OCI-LY1 (cell line): ENCODE results near the gene ASB2.

Experiments used
- H2AFZ ChIP-seq: fragments of 200-600 bp; sonication (generic), shearing (Covaris generic); 2 replicates; pipeline ENCODE4 v1.6.0; 2014; ENCODE audit warnings: antibody characterized with exemption, mild to moderate bottlenecking, low read length
- H3F3A ChIP-seq: fragments of 200-600 bp; sonication (generic), shearing (Covaris generic); 2 replicates; pipeline ENCODE4 v1.6.0; 2014; ENCODE audit warnings: mild to moderate bottlenecking, antibody characterized with exemption, low read length, moderate library complexity; ENCODE audit not compliant: insufficient read depth
- H3K27ac ChIP-seq: fragments of 200-600 bp; sonication (generic); 2 replicates; pipeline ENCODE4 v1.5.1; 2014; ENCODE audit warnings: low read length, mixed run types, mild to moderate bottlenecking, low read depth; ENCODE audit not compliant: poor library complexity, severe bottlenecking
- H3K27me3 ChIP-seq: fragments of 200-600 bp; sonication (generic); 2 replicates; pipeline ENCODE4 v1.6.0; 2014; ENCODE audit warnings: antibody characterized with exemption, mild to moderate bottlenecking, low read length, moderate library complexity; ENCODE audit not compliant: insufficient read depth
- H3K36me3 ChIP-seq: fragments of 200-600 bp; sonication (generic); 2 replicates; pipeline ENCODE4 v1.6.1; 2014; ENCODE audit warnings: mild to moderate bottlenecking, antibody characterized with exemption, low read length, moderate library complexity, mixed read lengths; ENCODE audit not compliant: insufficient read depth
- H3K4me1 ChIP-seq: fragments of 200-600 bp; sonication (generic); 2 replicates; pipeline ENCODE4 v1.5.1; 2014; ENCODE audit warnings: mild to moderate bottlenecking, low read length, moderate library complexity; ENCODE audit not compliant: insufficient read depth, severe bottlenecking
- H3K4me2 ChIP-seq: fragments of 200-600 bp; sonication (generic), shearing (Covaris generic); 2 replicates; pipeline ENCODE4 v1.6.1; 2014; ENCODE audit warnings: low read length
- H3K4me3 ChIP-seq: fragments of 200-600 bp; sonication (generic); 2 replicates; pipeline ENCODE4 v1.5.1; 2014; ENCODE audit warnings: low read length, low read depth, mild to moderate bottlenecking, mixed read lengths; ENCODE audit not compliant: poor library complexity, severe bottlenecking
- H3K79me2 ChIP-seq: fragments of 200-600 bp; shearing (Covaris generic); 2 replicates; pipeline ENCODE4 v1.6.1; 2016; ENCODE audit warnings: mixed run types, low read length, mixed read lengths; ENCODE audit not compliant: insufficient read depth
- H3K9ac ChIP-seq: fragments of 200-600 bp; sonication (generic), shearing (Covaris generic); 2 replicates; pipeline ENCODE4 v1.6.1; 2014; ENCODE audit warnings: mild to moderate bottlenecking, low read length, mixed read lengths
- H3K9me2 ChIP-seq: fragments of 200-600 bp; sonication (generic), shearing (Covaris generic); 2 replicates; pipeline ENCODE4 v1.6.1; 2014; ENCODE audit warnings: low read depth, mild to moderate bottlenecking, low read length, mixed read lengths
- H3K9me3 ChIP-seq: fragments of 200-600 bp; shearing (Covaris generic); 2 replicates; pipeline ENCODE4 v1.6.1; 2014; ENCODE audit warnings: low read length, mixed read lengths
- H4K20me1 ChIP-seq: fragments of 200-600 bp; sonication (generic), shearing (Covaris generic); 2 replicates; pipeline ENCODE4 v1.6.0; 2016; ENCODE audit warnings: mild to moderate bottlenecking, low read length; ENCODE audit not compliant: insufficient read depth
- EZH2 ChIP-seq: fragments of 200-600 bp; sonication (generic), shearing (Covaris generic); IDR thresholded peaks from 2 replicates; pipeline ENCODE4 v1.8.0; 2017; ENCODE audit warnings: borderline replicate concordance, mixed run types, mild to moderate bottlenecking, antibody characterized with exemption, low read length, moderate library complexity, mixed read lengths
- TF ChIP-seq, protein P1 (sequence below): fragments of 200-600 bp; sonication (generic), shearing (Covaris generic); IDR thresholded peaks from 2 replicates; pipeline ENCODE4 v1.5.1; 2017; ENCODE audit warnings: mild to moderate bottlenecking, antibody characterized with exemption, low read length, moderate library complexity, mixed read lengths

The ASB2 gene

DNA sequence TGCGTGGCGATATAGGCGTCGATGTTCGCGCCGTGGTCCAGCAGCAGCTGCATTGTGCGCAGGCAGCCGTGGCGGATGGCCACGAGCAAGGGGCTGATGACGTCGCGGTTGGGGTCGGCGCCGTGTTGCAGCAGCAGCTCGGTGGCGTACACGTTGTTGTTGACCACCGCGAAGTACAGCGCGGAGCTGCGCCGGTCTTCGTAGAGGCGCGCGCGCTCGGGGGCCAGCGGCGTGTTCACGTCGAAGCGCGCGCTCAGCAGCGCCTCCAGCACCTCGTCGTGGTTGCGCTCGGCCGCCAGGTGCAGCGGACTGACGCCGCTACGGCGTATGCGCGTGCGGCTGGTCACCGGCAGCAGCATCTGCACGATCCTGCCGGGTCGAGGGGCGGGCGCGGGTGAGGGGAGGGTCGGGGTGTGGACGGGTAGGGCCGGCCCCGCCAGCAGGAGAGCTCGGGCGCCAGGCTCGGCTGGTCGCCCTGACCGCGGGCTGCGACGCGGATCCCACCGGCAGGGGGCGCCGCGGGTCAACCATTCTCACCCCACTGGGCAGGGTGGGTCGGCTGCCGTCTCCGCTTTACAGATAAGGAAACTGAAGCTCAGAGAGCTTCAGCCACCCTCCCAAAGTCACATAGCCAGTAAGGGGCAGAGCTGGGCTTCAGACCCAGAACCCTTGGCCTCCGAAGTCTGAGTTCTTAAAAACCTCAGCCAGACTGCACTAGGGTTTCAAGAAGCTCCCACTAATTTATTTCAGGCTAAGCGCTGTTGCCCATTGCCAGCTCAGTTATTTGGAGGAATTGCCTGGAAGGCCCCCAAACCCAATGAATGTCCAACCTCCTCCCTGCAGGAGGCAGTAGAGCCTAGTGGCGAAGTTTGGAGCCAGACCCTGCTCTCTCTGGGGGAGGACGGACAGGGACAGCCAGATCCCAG, 36.8 kb downstream of the ASB2 start:
- Histone ChIP-seq H3K79me2 (no peaks in the 10 kb centered on the region), H3K27me3 (no peaks in the 10 kb centered on the region), H3F3A (no peaks in the 10 kb centered on the region), H3K4me3 (no peak overlapping the region), H3K9ac (peak overlapping the region; percentile 40; the same call in 1 of the 2 replicates), H3K27ac (peak overlapping the region; percentile 71), H3K9me3 (no peaks in the 10 kb centered on the region), H3K36me3 (peaks cover 93% of the 10 kb centered on the region), H3K9me2 (no peaks in the 10 kb centered on the region), H2AFZ (no peak overlapping the region), H3K4me2 (peak overlapping the region; percentile 30; the same call in 1 of the 2 replicates), H4K20me1 (no peaks in the 10 kb centered on the region), H3K4me1 (peaks cover 11% of the 10 kb centered on the region)
- no peak for TF ChIP-seq EZH2
- TF ChIP-seq, protein P1, sequence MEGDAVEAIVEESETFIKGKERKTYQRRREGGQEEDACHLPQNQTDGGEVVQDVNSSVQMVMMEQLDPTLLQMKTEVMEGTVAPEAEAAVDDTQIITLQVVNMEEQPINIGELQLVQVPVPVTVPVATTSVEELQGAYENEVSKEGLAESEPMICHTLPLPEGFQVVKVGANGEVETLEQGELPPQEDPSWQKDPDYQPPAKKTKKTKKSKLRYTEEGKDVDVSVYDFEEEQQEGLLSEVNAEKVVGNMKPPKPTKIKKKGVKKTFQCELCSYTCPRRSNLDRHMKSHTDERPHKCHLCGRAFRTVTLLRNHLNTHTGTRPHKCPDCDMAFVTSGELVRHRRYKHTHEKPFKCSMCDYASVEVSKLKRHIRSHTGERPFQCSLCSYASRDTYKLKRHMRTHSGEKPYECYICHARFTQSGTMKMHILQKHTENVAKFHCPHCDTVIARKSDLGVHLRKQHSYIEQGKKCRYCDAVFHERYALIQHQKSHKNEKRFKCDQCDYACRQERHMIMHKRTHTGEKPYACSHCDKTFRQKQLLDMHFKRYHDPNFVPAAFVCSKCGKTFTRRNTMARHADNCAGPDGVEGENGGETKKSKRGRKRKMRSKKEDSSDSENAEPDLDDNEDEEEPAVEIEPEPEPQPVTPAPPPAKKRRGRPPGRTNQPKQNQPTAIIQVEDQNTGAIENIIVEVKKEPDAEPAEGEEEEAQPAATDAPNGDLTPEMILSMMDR = peak; percentile 77

- Histone ChIP-seq H3K4me3 (no peak overlapping the region), H3K9me2 (no peaks in the 10 kb centered on the region), H3K36me3 (peaks cover 93% of the 10 kb centered on the region), H3K9ac (no peak overlapping the region), H3K9me3 (no peaks in the 10 kb centered on the region), H4K20me1 (no peaks in the 10 kb centered on the region), H3K79me2 (no peaks in the 10 kb centered on the region), H3K27me3 (no peaks in the 10 kb centered on the region), H2AFZ (no peak overlapping the region), H3K4me1 (peaks cover 11% of the 10 kb centered on the region), H3F3A (no peaks in the 10 kb centered on the region), H3K4me2 (no peak overlapping the region), H3K27ac (no peak overlapping the region)
- TF ChIP-seq, protein P1 = no peak
- no peak for TF ChIP-seq EZH2
Measured at GRCh38 chr14:93938751-93939303, 37.5 kb downstream of the ASB2 start.

DNA sequence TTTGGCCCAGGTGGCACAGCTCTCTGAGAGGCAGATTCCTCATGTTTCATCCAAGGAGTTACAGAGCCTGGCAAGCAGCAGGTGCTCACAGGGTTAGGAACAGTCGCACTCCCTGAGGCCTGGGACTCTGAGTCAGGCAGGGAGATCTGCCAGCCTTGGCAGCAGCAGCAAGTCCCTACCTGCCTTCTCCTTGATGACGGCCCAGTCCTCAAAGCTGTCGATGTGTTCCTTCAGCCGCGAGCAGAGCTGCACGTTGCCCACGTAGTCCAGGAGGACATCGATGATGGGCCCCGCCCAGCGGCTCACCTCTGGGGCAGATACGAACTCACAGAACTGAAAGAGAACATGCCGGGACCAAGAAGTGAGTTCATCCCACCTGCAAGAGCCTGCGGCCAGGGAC, 38.9 kb downstream of the ASB2 start:
- Histone ChIP-seq H3F3A (no peaks in the 10 kb centered on the region), H2AFZ (no peak overlapping the region), H3K9ac (no peak overlapping the region), H3K4me2 (no peak overlapping the region), H3K79me2 (no peaks in the 10 kb centered on the region), H3K9me2 (no peaks in the 10 kb centered on the region), H4K20me1 (no peaks in the 10 kb centered on the region), H3K27ac (no peak overlapping the region), H3K4me3 (no peak overlapping the region), H3K36me3 (peaks cover 93% of the 10 kb centered on the region), H3K27me3 (no peaks in the 10 kb centered on the region), H3K9me3 (no peaks in the 10 kb centered on the region), H3K4me1 (peaks cover 11% of the 10 kb centered on the region)
- TF ChIP-seq, protein P1 = no peak
- TF ChIP-seq EZH2 = no peak
